ENCODE measurements around the gene TARP.
"Not testable (repeated sequence)": the region's sequence is repeated elsewhere in the genome, so short reads cannot be mapped to it uniquely, and the experiment has no call there.

Gene TARP

DNA sequence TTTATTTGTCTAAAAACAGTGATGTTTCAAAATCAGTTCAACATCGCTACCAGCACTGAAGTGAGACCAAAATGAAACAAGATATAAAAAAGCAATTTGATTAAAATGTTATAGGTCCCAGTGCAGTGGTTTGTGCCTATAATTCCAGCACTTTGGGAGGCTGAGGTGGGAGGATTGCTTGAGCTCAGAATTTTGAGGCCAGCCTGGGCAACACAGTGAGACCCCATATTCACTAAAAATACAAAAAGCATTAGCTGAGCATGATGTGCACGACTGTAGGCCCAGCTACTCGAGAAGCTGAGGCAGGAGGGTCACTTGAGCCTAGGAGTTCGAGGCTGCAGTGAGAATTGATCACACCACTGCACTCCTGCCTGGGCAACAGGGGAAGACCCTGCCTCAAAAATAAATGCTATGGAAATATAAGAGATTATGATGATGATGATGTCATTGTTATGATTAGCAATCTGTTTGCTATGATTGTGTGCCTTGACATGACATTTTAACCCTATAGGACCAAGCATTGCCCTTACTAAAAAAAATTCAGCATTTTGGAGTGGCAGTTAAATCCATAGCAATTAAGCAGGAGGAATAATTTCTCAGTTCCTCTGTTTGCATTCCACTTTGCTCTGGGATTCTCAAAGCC lies 3.6 kb downstream of the TARP start:
- ATAC-seq: not testable (repeated sequence)

DNA sequence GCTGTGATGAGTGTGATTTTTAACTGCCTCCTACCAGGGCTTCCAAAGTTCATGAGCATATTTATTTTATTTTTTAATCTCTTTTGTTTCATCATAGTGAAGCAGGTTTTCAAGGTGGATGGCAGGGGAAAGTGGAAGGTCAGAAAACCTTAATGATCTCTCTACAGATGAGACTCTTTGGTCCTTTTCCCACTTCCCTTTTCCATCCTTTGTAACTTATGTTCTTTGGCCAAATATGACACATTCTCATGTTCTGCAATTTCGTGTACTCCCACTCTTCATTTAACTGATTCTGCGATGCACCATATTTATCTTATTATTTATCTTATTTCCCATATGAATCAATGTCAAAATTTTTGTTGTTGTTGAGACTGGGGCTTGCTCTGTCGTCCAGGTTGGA lies 7.5 kb downstream of the TARP start:
- ATAC-seq: not testable (repeated sequence)

DNA sequence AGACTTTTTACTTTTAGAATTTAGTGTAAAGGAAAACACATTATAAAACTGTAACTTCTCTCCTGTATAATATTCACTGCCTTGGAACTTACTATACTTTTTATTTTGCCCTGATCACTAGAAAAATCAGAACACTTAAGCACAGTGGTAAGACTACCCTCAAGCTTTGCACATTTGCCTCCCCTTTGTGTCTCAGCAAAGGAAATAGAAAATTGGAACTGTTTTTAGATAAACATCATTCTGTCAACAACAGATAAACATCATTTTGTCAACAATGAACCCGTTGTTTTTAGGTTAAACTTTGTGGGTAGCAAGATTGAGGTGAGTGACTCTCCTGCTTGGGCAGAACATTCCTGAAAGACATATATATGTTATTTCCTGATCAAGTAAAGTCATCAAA lies 8.8 kb downstream of the TARP start:
- ATAC-seq: not testable (repeated sequence)

DNA sequence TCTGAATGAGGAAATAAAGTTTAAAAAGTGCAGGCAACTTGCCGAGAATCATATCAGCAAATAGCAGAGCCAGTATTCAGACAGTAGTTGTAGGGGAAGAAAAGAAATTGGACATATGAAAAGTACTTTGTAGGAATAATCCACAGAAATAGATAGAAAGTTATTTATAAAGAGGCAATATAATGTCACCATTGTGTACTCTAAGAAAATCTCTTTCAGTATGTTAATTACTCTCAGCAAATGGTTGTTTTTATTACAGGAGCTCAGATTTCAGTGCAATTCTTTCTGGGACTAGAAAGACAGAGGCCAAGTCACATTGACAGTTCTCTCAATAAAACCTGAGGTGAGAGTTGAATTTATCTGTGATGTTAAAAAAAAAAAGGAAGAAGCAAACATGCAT lies 10.2 kb downstream of the TARP start:
- not testable (repeated sequence) for ATAC-seq

DNA sequence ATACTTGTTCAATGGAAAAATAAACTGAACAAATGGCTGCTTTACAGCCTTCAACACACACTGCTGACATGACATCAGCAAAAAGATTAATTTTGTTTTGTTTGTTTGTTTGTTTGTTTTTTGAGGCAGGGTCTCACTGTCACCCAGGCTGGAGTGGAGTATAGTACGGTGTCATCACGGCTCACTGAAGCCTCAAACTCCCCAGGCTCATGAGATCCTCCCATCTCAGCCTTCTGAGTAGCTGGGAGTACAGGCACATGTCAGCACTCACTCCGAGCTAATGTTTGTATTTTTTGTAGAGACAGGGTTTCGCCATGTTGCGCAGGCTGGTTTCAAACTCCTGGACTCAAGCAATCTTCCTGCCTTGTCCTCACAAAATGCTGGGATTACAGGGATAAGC lies 10.9 kb downstream of the TARP start:
- no peak for ATAC-seq
- no peak for TF ChIP-seq ZFP30 (CRISPR knock-in tag; IDR thresholded peaks at IDR 0.05)
- no peak for TF ChIP-seq ISL1 (CRISPR knock-in tag; IDR thresholded peaks at IDR 0.05)
- TF ChIP-seq SNAI2 (CRISPR knock-in tag; IDR thresholded peaks at IDR 0.05): no peak
- TF ChIP-seq PPARA (CRISPR knock-in tag; IDR thresholded peaks at IDR 0.05; ENCODE audit: borderline replicate concordance): no peak
- no peak for TF ChIP-seq TOX (CRISPR knock-in tag; IDR thresholded peaks at IDR 0.05; ENCODE audit: borderline replicate concordance)
- TF ChIP-seq TCF4 (CRISPR knock-in tag; IDR thresholded peaks at IDR 0.05; ENCODE audit: borderline replicate concordance): no peak
- TF ChIP-seq GLIS3 (CRISPR knock-in tag; IDR thresholded peaks at IDR 0.05): no peak
- TF ChIP-seq RARB (CRISPR knock-in tag; IDR thresholded peaks at IDR 0.05): no peak
- TF ChIP-seq, protein P1, sequence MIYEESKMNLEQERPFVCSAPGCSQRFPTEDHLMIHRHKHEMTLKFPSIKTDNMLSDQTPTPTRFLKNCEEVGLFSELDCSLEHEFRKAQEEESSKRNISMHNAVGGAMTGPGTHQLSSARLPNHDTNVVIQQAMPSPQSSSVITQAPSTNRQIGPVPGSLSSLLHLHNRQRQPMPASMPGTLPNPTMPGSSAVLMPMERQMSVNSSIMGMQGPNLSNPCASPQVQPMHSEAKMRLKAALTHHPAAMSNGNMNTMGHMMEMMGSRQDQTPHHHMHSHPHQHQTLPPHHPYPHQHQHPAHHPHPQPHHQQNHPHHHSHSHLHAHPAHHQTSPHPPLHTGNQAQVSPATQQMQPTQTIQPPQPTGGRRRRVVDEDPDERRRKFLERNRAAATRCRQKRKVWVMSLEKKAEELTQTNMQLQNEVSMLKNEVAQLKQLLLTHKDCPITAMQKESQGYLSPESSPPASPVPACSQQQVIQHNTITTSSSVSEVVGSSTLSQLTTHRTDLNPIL (CRISPR knock-in tag; IDR thresholded peaks at IDR 0.05; ENCODE audit: low read depth): no peak
- no peak for TF ChIP-seq ZNF8 (CRISPR knock-in tag; IDR thresholded peaks at IDR 0.05)
- no peak for TF ChIP-seq OSR1 (CRISPR knock-in tag; IDR thresholded peaks at IDR 0.05)
- TF ChIP-seq CSDC2 (CRISPR knock-in tag; IDR thresholded peaks at IDR 0.05): no peak
- TF ChIP-seq, protein P2, sequence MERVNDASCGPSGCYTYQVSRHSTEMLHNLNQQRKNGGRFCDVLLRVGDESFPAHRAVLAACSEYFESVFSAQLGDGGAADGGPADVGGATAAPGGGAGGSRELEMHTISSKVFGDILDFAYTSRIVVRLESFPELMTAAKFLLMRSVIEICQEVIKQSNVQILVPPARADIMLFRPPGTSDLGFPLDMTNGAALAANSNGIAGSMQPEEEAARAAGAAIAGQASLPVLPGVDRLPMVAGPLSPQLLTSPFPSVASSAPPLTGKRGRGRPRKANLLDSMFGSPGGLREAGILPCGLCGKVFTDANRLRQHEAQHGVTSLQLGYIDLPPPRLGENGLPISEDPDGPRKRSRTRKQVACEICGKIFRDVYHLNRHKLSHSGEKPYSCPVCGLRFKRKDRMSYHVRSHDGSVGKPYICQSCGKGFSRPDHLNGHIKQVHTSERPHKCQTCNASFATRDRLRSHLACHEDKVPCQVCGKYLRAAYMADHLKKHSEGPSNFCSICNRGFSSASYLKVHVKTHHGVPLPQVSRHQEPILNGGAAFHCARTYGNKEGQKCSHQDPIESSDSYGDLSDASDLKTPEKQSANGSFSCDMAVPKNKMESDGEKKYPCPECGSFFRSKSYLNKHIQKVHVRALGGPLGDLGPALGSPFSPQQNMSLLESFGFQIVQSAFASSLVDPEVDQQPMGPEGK (CRISPR knock-in tag; IDR thresholded peaks at IDR 0.05; ENCODE audit: borderline replicate concordance): no peak
- TF ChIP-seq ARNTL (CRISPR knock-in tag; IDR thresholded peaks at IDR 0.05; ENCODE audit: borderline replicate concordance, low read depth): no peak
- TF ChIP-seq BACH2 (CRISPR knock-in tag; IDR thresholded peaks at IDR 0.05; ENCODE audit: borderline replicate concordance): no peak
- no peak for TF ChIP-seq ZNF70 (CRISPR knock-in tag; IDR thresholded peaks at IDR 0.05)
- TF ChIP-seq, protein P3, sequence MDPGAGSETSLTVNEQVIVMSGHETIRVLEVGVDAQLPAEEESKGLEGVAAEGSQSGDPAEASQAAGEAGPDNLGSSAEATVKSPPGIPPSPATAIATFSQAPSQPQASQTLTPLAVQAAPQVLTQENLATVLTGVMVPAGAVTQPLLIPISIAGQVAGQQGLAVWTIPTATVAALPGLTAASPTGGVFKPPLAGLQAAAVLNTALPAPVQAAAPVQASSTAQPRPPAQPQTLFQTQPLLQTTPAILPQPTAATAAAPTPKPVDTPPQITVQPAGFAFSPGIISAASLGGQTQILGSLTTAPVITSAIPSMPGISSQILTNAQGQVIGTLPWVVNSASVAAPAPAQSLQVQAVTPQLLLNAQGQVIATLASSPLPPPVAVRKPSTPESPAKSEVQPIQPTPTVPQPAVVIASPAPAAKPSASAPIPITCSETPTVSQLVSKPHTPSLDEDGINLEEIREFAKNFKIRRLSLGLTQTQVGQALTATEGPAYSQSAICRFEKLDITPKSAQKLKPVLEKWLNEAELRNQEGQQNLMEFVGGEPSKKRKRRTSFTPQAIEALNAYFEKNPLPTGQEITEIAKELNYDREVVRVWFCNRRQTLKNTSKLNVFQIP (CRISPR knock-in tag; IDR thresholded peaks at IDR 0.05; ENCODE audit: borderline replicate concordance, low read depth): no peak
- TF ChIP-seq, protein P4, sequence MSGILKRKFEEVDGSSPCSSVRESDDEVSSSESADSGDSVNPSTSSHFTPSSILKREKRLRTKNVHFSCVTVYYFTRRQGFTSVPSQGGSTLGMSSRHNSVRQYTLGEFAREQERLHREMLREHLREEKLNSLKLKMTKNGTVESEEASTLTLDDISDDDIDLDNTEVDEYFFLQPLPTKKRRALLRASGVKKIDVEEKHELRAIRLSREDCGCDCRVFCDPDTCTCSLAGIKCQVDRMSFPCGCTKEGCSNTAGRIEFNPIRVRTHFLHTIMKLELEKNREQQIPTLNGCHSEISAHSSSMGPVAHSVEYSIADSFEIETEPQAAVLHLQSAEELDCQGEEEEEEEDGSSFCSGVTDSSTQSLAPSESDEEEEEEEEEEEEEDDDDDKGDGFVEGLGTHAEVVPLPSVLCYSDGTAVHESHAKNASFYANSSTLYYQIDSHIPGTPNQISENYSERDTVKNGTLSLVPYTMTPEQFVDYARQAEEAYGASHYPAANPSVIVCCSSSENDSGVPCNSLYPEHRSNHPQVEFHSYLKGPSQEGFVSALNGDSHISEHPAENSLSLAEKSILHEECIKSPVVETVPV (CRISPR knock-in tag; IDR thresholded peaks at IDR 0.05): no peak
- no peak for TF ChIP-seq ZC3H10 (CRISPR knock-in tag; IDR thresholded peaks at IDR 0.05)
- no peak for TF ChIP-seq ZFP3 (CRISPR knock-in tag; IDR thresholded peaks at IDR 0.05)

DNA sequence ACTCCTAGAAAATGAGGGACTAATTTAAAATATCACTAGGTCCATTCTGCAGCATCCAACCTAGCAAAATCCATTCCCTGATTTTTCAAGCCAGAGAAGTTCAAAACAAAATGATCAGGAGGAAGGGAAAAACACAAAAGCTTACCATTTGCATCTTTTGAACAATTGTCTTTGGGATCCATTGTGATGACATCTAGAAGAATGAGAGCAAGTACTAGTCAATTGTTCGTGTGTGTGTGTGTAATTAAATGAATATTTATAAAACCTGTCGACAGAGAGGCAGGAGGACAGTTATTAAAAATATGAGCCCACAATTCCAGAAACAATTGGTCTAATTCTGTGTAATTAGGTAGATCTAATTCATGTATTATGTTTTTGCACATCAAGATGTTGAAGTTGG lies 11.4 kb downstream of the TARP start:
- not testable (repeated sequence) for ATAC-seq

DNA sequence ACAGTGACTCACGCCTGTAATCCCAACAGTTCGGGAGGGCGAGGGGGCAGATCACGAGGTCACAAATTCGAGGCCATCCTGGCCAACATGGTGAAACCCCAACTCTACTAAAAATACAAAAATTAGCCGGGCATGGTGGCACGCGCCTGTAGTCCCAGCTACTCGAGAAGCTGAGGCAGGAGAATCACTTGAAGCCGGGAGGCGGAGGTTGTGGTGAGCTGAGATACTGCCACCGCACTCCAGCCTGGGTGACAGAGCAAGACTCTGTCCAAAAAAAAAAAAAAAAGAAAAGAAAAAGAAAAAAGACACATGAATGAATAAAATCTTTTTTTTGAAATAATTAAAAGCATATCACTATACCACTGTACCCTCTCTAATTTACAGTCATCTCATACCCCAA lies 11.8 kb downstream of the TARP start:
- not testable (repeated sequence) for ATAC-seq

DNA sequence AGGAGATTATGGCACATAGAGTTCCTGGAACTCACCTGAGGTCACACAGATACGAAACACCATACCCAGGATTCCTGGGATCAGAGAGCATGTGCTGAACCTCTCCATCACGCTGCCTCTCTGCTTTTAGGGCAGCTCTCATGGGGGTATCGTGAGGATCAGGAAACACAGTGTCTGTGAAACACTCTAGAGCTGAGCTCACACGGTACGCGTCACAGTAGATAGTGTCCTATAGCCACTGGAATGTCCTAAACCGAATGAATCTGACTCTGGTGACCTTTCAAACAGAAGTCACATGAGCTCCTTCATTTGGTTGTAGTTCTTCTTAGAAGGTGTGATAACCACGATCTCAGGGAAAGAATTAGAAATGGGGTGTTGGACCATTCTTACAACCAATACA lies 14.3 kb downstream of the TARP start:
- not testable (repeated sequence) for ATAC-seq

Data from SK-N-SH treated with all-trans-retinoic acid at 6 μM for 48 hours (cell line).